Type B pancreatic cell (in vitro differentiated cells): ENCODE measurements around the gene LIPG. TPM values are rescaled to one million over a fixed set of nuclear protein-coding genes. Genes with fewer than 3 reads are reported as not detected.
"Not testable (repeated sequence)": the region's sequence is repeated elsewhere in the genome, so short reads cannot be mapped to it uniquely, and the experiment has no call there.

Experiments
- DNase-seq: peaks from one replicate; pipeline ENCODE4 v3.0.0; 2021; ENCODE audit warnings: mixed read lengths; ENCODE audit not compliant: unreplicated experiment; ENCODE audit errors: extremely low spot score
- H3K27ac Mint-ChIP-seq: 2 replicates; pipeline ENCODE4 v1.8.0; 2021; ENCODE audit warnings: mild to moderate bottlenecking, mixed read lengths
- H3K27me3 Mint-ChIP-seq: 2 replicates; pipeline ENCODE4 v1.8.0; 2021; ENCODE audit warnings: mixed read lengths
- H3K36me3 Mint-ChIP-seq: 2 replicates; pipeline ENCODE4 v1.8.0; 2021; ENCODE audit warnings: mixed read lengths
- H3K4me1 Mint-ChIP-seq: one replicate; pipeline ENCODE4 v1.8.0; 2021; ENCODE audit warnings: mixed read lengths; ENCODE audit not compliant: unreplicated experiment
- H3K4me3 Mint-ChIP-seq: 2 replicates; pipeline ENCODE4 v1.8.0; 2021; ENCODE audit warnings: mild to moderate bottlenecking, mixed read lengths
- H3K9me3 Mint-ChIP-seq: 2 replicates; pipeline ENCODE4 v1.8.0; 2021; ENCODE audit warnings: mixed read lengths
- total RNA-seq: library from RNA; stranded (reverse); gene quantifications from 2 replicates; pipeline ENCODE4 v1.2.1, GENCODE V29; 2021; ENCODE audit warnings: low replicate concordance
- TF ChIP-seq, protein P1 (sequence below): fragments of 200-600 bp; sonication (generic); conservative IDR thresholded peaks from 2 replicates; pipeline ENCODE4 v1.5.0; 2021; ENCODE audit warnings: antibody characterized with exemption, mild to moderate bottlenecking

LIPG gene
- total RNA-seq, 1 donor from 2014 or later, result 16.9 TPM

- no peaks in the 10 kb centered on the region for H3K36me3 Mint-ChIP-seq
- no peaks in the 10 kb centered on the region for H3K27me3 Mint-ChIP-seq
- DNase-seq, result no peak
- TF ChIP-seq, protein P1, sequence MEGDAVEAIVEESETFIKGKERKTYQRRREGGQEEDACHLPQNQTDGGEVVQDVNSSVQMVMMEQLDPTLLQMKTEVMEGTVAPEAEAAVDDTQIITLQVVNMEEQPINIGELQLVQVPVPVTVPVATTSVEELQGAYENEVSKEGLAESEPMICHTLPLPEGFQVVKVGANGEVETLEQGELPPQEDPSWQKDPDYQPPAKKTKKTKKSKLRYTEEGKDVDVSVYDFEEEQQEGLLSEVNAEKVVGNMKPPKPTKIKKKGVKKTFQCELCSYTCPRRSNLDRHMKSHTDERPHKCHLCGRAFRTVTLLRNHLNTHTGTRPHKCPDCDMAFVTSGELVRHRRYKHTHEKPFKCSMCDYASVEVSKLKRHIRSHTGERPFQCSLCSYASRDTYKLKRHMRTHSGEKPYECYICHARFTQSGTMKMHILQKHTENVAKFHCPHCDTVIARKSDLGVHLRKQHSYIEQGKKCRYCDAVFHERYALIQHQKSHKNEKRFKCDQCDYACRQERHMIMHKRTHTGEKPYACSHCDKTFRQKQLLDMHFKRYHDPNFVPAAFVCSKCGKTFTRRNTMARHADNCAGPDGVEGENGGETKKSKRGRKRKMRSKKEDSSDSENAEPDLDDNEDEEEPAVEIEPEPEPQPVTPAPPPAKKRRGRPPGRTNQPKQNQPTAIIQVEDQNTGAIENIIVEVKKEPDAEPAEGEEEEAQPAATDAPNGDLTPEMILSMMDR, result no peak
- H3K4me1 Mint-ChIP-seq, result peaks cover 15% of the 10 kb centered on the region
- H3K9me3 Mint-ChIP-seq, result no peaks in the 10 kb centered on the region
- no peak overlapping the region for H3K4me3 Mint-ChIP-seq
- H3K27ac Mint-ChIP-seq, result no peak overlapping the region
Measured at GRCh38 chr18:49519101-49519971, 42.5 kb upstream of the LIPG start.

DNA sequence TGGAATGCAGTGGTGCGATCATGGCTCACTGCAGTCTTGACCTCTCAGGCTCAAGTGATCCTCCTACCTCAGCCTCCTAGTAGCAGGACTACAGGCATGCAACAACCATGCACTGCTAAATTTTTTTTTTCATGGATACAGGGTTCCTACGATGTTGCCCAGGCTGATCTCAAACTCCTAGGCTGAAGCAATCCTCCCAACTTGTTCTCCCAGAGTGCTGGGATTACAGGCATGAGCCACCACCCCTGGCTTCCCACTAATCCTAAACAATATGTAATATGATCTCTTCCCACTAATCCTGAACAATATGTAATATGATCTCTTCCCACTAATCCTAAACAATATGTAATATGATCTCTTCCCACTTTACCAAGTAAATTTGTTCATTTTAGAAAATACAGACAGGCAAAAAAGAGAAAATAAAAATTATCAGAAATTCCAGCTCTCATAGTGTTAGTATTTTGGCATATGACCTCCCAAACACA, 41.2 kb upstream of the LIPG start:
- Mint-ChIP-seq H3K9me3 (no peaks in the 10 kb centered on the region), H3K27ac (no peak overlapping the region), H3K36me3 (no peaks in the 10 kb centered on the region), H3K27me3 (no peaks in the 10 kb centered on the region), H3K4me3 (no peak overlapping the region), H3K4me1 (peaks cover 15% of the 10 kb centered on the region)
- TF ChIP-seq, protein P1, result no peak
- DNase-seq, result no peak

- no peaks in the 10 kb centered on the region for H3K36me3 Mint-ChIP-seq
- no peak overlapping the region for H3K4me3 Mint-ChIP-seq
- no peak overlapping the region for H3K27ac Mint-ChIP-seq
- DNase-seq, result no peak
- peaks cover 15% of the 10 kb centered on the region for H3K4me1 Mint-ChIP-seq
- TF ChIP-seq, protein P1, result no peak
- no peaks in the 10 kb centered on the region for H3K9me3 Mint-ChIP-seq
- no peaks in the 10 kb centered on the region for H3K27me3 Mint-ChIP-seq
Measured at GRCh38 chr18:49521216-49521835, 40.5 kb upstream of the LIPG start.

DNA sequence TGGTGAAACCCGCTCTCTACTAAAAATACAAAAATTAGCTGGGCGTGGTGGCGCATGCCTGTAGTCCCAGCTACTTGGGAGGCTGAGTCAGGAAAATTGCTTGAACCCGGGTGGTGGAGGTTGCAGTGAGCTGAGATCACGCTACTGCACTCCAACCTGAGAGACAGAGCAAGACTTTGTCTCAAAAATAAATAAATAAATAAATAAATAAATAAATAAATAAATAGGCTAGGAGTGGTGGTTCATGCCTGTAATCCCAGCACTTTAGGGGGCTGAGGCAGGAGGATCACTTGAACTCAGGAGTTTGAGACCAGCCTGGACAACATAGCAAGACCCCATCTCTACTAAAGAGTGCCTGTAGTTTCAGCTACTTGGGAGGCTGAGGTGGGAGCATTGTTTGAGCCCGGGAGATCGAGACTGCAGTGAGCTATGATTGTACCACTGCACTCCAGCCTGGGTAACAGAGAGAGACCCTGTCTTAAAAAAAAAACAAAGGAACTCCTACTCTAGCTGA, 38.2 kb upstream of the LIPG start:
- peaks cover 15% of the 10 kb centered on the region for H3K4me1 Mint-ChIP-seq
- not testable (repeated sequence) for H3K36me3 Mint-ChIP-seq, H3K27me3 Mint-ChIP-seq, DNase-seq, H3K9me3 Mint-ChIP-seq, H3K27ac Mint-ChIP-seq, H3K4me3 Mint-ChIP-seq

DNA sequence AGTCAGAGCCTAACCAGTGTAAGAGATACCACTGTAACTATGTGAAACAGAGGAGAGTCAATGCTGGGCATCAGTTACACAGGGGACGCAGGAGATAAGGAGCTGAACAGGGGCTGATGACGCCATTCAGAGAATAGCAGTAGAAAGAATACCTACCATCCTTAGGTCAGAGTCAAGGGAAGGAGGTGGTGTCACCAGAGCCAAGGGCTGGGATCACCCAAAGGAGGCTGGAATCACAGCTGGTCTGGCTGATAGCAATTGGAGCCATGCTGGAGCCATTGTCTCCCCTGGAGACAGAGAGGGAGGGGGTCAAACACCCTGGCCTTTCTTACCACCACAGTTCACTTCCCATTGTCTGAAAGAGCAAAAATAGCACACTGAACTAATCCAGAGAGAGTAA, 37.5 kb upstream of the LIPG start:
- Mint-ChIP-seq H3K27me3 (no peaks in the 10 kb centered on the region), H3K4me1 (peaks cover 8% of the 10 kb centered on the region), H3K36me3 (no peaks in the 10 kb centered on the region), H3K27ac (no peak overlapping the region), H3K4me3 (no peak overlapping the region), H3K9me3 (no peaks in the 10 kb centered on the region)
- DNase-seq, result no peak
- TF ChIP-seq, protein P1, result no peak

- Mint-ChIP-seq H3K36me3 (no peaks in the 10 kb centered on the region), H3K9me3 (no peaks in the 10 kb centered on the region), H3K27ac (no peak overlapping the region), H3K4me3 (no peak overlapping the region), H3K27me3 (no peaks in the 10 kb centered on the region), H3K4me1 (peaks cover 5% of the 10 kb centered on the region)
- TF ChIP-seq, protein P1, result no peak
- DNase-seq, result no peak
Measured at GRCh38 chr18:49524951-49525350, 36.9 kb upstream of the LIPG start.
